Effector memory CD4-positive, alpha-beta T cell (primary cell): ENCODE measurements around the gene HELZ2.
"Not testable (repeated sequence)": the region's sequence is repeated elsewhere in the genome, so short reads cannot be mapped to it uniquely, and the experiment has no call there.

Experiments
- DNase-seq, 3 donors: peaks; one replicate each; pipeline ENCODE4 v3.0.0-alpha.2; 2020
- H3K27ac ChIP-seq: 2 replicates; pipeline ENCODE4 v1.7.0; 2013; ENCODE audit warnings: mild to moderate bottlenecking, low read length, moderate library complexity; ENCODE audit not compliant: insufficient read depth, poor library complexity, severe bottlenecking
- H3K27me3 ChIP-seq: replicated peaks from 2 replicates; pipeline ENCODE4 v1.7.0; 2013; ENCODE audit warnings: mild to moderate bottlenecking, low read length; ENCODE audit not compliant: insufficient read depth, control insufficient read depth, poor library complexity, severe bottlenecking
- H3K36me3 ChIP-seq: 2 replicates; pipeline ENCODE4 v1.7.0; 2013; ENCODE audit warnings: mild to moderate bottlenecking, low read length, moderate library complexity; ENCODE audit not compliant: control insufficient read depth, insufficient read depth
- H3K4me1 ChIP-seq: 2 replicates; pipeline ENCODE4 v1.7.0; 2013; ENCODE audit warnings: low read length, mild to moderate bottlenecking; ENCODE audit not compliant: control insufficient read depth, insufficient read depth, poor library complexity, severe bottlenecking
- H3K4me3 ChIP-seq: 2 replicates; pipeline ENCODE4 v1.7.0; 2013; ENCODE audit warnings: low read length, low read depth, mild to moderate bottlenecking; ENCODE audit not compliant: insufficient read depth, poor library complexity, severe bottlenecking
- H3K9me3 ChIP-seq: 2 replicates; pipeline ENCODE4 v1.7.0; 2013; ENCODE audit warnings: mild to moderate bottlenecking, low read length, moderate library complexity; ENCODE audit not compliant: control insufficient read depth

HELZ2 gene

GRCh38 chr20:63571087-63571478 is 3.0 kb downstream of the HELZ2 start:
- H3K27ac ChIP-seq, H3K27me3 ChIP-seq, H3K36me3 ChIP-seq, H3K9me3 ChIP-seq, DNase-seq, H3K4me3 ChIP-seq: not testable (repeated sequence)
- peaks cover 31% of the 10 kb centered on the region for H3K4me1 ChIP-seq

DNA sequence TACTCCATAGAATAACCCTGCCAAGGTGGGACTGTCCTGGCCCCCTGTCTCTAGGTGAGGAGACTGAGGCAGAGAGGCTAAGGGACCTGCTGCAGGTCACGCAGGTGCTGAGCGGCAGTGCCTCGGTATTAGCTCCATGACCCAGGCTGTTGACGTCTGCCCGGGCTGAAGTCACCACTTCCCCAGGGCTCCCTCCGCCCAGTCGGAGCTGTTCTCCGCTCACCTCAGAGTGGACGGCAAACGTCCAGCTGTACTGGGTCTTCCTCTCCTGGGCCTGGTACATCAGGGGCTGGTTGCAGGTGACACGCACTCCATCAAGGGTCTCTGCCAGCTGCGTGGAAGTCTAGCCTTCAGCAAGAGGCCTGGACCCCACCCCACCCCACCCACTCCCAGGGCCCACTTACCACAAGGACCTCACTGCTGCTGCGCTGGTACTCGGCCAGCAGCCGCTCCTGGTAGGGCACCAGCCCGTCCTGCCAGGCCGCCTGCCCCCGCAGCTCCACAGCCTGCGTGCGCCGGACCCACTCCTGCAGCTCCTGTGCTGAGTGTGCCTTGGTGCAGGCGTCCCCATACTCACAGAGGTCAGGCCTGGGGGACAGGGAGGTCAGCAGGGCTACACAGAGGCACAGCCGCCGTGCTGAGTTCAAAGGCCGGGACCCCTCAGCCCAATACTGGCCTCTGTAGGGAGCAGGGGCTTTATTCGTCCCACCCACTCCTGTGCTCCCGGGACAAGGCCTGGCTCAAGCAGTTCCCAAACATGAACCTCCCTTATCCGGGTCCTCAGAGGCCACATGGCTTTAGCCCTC is 3.6 kb downstream of the HELZ2 start:
- H3K27me3 ChIP-seq: no peaks in the 10 kb centered on the region
- no peaks in the 10 kb centered on the region for H3K9me3 ChIP-seq
- no peak for DNase-seq
- no peak overlapping the region for H3K4me3 ChIP-seq
- H3K36me3 ChIP-seq: peaks cover 3% of the 10 kb centered on the region
- H3K27ac ChIP-seq: no peak overlapping the region
- peaks cover 31% of the 10 kb centered on the region for H3K4me1 ChIP-seq

DNA sequence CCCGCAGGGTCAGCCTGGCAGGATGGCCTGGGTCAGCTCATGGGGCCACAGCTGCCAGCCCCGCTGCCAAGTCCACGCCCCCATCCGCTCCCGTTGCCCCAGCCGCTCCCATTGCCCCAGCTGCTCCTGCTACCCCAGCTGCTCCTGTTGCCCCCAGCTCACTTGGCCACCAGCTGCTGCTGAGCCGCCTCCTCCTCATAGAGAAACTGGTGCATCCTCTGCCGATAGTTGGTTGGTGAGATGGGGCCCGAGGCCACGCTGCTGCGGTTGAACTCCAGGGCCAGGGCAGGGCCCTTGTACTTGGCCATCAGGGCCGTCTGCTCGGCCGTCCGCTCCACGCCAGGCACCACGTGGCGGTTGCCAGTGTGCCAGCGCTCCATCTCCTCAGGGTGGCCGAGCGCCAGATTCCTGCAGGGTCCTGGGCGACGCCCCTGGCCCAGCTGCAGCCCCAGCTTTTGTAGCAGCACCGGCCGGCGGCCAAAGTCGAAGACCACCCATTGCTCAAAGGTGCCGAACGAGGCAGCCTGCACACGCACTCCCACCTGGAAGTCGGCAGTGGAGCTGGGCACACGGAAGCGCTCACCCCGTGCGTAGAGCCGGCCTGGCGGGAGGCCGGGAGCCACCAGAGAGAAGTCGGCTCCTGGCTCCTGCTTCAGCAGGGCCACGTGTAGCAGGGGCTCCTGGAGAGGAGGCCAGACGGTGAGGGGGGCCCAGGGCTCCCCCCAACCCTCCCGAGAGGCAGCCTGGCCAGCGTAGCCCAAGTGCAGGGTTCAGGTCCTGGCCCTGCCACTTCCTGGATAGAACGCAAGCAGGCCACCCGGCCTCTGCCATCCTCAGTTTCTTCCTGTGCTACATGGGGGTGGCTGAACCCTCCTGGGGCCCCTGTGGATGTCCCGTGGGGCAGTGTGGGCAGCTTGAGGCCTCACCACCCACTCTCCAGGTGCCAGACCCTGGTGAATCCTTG is 4.8 kb downstream of the HELZ2 start:
- peaks cover 14% of the 10 kb centered on the region for H3K36me3 ChIP-seq
- H3K4me1 ChIP-seq: peaks cover 31% of the 10 kb centered on the region
- H3K27ac ChIP-seq: no peak overlapping the region
- H3K27me3 ChIP-seq: no peaks in the 10 kb centered on the region
- H3K9me3 ChIP-seq: no peaks in the 10 kb centered on the region
- no peak for DNase-seq
- H3K4me3 ChIP-seq: peak overlapping the region; percentile 29

DNA sequence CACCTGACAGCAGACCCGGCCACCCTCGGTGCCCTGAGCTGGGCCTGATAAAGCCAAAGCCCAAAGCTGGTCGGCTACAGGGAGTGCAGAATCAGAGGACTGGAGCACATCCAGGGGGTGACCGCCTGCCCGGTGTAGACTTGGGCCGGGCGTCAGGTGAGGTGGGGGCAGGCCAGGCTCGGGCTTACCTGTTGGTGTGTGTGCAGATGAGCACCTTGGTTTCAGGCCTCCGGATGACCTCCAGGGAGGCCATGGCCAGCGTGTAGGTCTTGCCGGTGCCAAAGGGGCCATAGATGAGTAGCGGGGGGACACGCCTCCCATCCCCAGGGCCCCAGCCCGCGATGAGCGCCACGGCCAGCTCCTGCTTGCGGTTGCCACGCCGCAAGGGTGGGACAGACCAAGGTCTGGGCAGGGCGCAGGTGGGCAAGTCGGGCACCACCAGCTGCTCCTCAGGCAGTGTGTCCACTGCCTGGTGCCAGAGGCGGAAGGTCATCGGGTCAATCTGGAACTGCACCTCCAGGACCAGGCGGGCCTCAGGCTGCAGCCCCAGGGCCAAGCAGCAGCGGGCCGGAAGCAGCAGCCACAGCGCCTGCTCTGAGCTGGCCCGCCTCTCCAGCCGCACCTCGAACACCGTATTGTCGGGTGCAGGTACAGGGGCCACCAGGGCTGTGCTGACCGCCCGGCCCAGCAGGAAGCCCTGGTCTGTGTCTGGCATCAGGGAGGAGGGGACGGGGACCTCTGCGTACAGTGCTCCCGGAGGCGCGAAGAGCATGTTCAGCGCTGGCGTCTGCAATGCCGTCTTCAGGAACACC is 5.7 kb downstream of the HELZ2 start:
- Histone ChIP-seq H3K9me3 (no peaks in the 10 kb centered on the region), H3K27me3 (no peaks in the 10 kb centered on the region), H3K36me3 (peaks cover 21% of the 10 kb centered on the region), H3K27ac (no peak overlapping the region), H3K4me1 (peaks cover 28% of the 10 kb centered on the region), H3K4me3 (peak overlapping the region; percentile 53)
- no peak for DNase-seq

DNA sequence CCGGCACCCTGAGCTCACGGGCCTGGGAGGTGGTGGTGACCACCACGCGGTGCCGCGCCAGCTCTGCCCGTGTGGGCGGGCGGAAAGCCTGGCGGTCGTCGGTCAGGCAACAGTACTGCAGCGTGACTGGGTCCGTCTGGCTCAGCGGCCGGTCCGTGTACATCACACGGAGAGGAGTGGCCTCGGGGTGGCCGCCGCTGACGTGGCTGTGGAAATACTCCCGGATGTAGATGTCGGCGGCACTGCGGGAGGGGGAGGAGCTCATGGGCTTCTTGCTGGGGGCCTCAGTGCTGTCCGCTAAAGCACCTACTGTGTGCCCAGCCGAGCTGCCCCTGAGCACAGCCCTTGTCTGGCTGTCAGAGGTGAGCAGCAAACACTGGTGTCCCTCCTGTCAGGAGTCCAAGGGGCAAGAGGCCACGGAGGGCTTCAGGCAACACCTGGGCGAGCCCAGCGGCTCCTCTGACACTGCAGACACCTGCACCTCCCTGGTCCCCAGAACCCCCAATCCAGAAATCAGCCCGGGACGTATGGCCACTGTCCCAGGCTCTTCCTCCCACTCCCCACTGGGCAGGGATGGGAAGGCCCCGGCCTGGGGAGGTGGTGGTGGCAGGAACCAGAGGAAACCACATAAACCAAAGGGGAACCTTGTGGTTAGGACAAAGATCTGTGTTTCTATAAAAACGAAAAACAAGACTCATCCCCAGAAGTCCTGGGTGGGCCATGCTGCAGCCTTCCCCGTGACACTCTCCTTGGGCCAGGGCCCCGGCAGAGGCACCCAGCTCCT is 6.5 kb downstream of the HELZ2 start:
- Histone ChIP-seq H3K27ac (no peak overlapping the region), H3K9me3 (no peaks in the 10 kb centered on the region), H3K4me1 (peaks cover 23% of the 10 kb centered on the region), H3K4me3 (peak overlapping the region; percentile 53), H3K36me3 (peaks cover 29% of the 10 kb centered on the region), H3K27me3 (no peaks in the 10 kb centered on the region)
- DNase-seq: peak; percentile 29 to 50 (median 45)

- no peak for DNase-seq
- H3K27me3 ChIP-seq: no peaks in the 10 kb centered on the region
- no peak overlapping the region for H3K27ac ChIP-seq
- no peaks in the 10 kb centered on the region for H3K9me3 ChIP-seq
- H3K4me3 ChIP-seq: no peak overlapping the region
- H3K4me1 ChIP-seq: peaks cover 23% of the 10 kb centered on the region
- peaks cover 34% of the 10 kb centered on the region for H3K36me3 ChIP-seq
Observed at GRCh38 chr20:63567136-63567385, 7.0 kb downstream of the HELZ2 start.

GRCh38 chr20:63566395-63567135 is 7.5 kb downstream of the HELZ2 start:
- no peak for DNase-seq
- H3K36me3 ChIP-seq: peaks cover 35% of the 10 kb centered on the region

GRCh38 chr20:63565699-63566335 is 8.2 kb downstream of the HELZ2 start:
- Histone ChIP-seq H3K36me3 (peaks cover 42% of the 10 kb centered on the region), H3K9me3 (no peaks in the 10 kb centered on the region), H3K27ac (no peak overlapping the region), H3K4me3 (no peak overlapping the region), H3K4me1 (peaks cover 23% of the 10 kb centered on the region), H3K27me3 (no peaks in the 10 kb centered on the region)
- no peak for DNase-seq

More at GRCh38 chr20:63566395-63567135, 7.5 kb downstream of the HELZ2 start:
- Histone ChIP-seq H3K4me3 (no peak overlapping the region), H3K27ac (no peak overlapping the region), H3K9me3 (no peaks in the 10 kb centered on the region), H3K27me3 (no peaks in the 10 kb centered on the region), H3K4me1 (peaks cover 23% of the 10 kb centered on the region)
